Natural killer cell (primary cell): ENCODE results near the gene LRRC53. TPM values are rescaled to one million over a fixed set of nuclear protein-coding genes. Genes with fewer than 3 reads are reported as not detected.

Experiments
- ATAC-seq, 3 donors: fragments of 150-1000 bp in 2 of 3; fragments of 200-7000 bp in 1 of 3; cut with Tn5 transposase; 1 replicate in 1 of 3; 2 replicates in 2 of 3; pipeline ENCODE4 v1.10.0; 2021; ENCODE audit warnings: mild to moderate bottlenecking in 2 of 3, moderate library complexity in 2 of 3
- DNase-seq, 2 donors: peaks; one replicate each; pipeline versions ENCODE4 v3.0.0 to v3.0.0-alpha.2; 2013 to 2021; ENCODE audit warnings: mixed read lengths in 1 of 2
- H3K27ac ChIP-seq: one replicate; pipeline ENCODE4 v1.5.1; 2013; ENCODE audit warnings: mild to moderate bottlenecking, low read length
- H3K27me3 ChIP-seq: one replicate; pipeline ENCODE4 v1.6.1; 2013; ENCODE audit warnings: low read length; ENCODE audit not compliant: control insufficient read depth, insufficient read depth
- H3K36me3 ChIP-seq: one replicate; pipeline ENCODE4 v1.6.1; 2013; ENCODE audit warnings: low read length; ENCODE audit not compliant: control insufficient read depth, insufficient read depth
- H3K4me1 ChIP-seq: one replicate; pipeline ENCODE4 v1.6.1; 2013; ENCODE audit warnings: low read length; ENCODE audit not compliant: control insufficient read depth, insufficient read depth
- H3K4me3 ChIP-seq: one replicate; pipeline ENCODE4 v1.5.1; 2013; ENCODE audit warnings: low read length
- H3K9me3 ChIP-seq: one replicate; pipeline ENCODE4 v1.6.1; 2013; ENCODE audit warnings: low read length; ENCODE audit not compliant: control insufficient read depth, insufficient read depth
- H3K27ac Mint-ChIP-seq, 2 donors: one replicate each; pipeline ENCODE4 v1.8.0; 2022; ENCODE audit warnings: mild to moderate bottlenecking in 2 of 2, mixed read lengths in 2 of 2, moderate library complexity in 1 of 2
- H3K27me3 Mint-ChIP-seq, 2 donors: one replicate each; pipeline ENCODE4 v1.8.0; 2022; ENCODE audit warnings: low read depth in 2 of 2, mixed read lengths in 2 of 2
- H3K36me3 Mint-ChIP-seq: one replicate; pipeline ENCODE4 v1.8.0; 2022; ENCODE audit warnings: mixed read lengths
- H3K4me1 Mint-ChIP-seq, 2 donors: one replicate each; pipeline ENCODE4 v1.8.0; 2022; ENCODE audit warnings: mixed read lengths in 2 of 2
- H3K4me3 Mint-ChIP-seq: one replicate; pipeline ENCODE4 v1.8.0; 2022; ENCODE audit warnings: mild to moderate bottlenecking, moderate library complexity, mixed read lengths
- H3K9me3 Mint-ChIP-seq, 2 donors: one replicate each; pipeline ENCODE4 v1.8.0; 2022; ENCODE audit warnings: mixed read lengths in 2 of 2
- WGBS: methylation state at CpG from one replicate; pipeline ENCODE4 v1.1.7; 2013; ENCODE audit warnings: missing lambda C conversion rate; ENCODE audit not compliant: insufficient coverage; 5-methylcytosine and 5-hydroxymethylcytosine counted together
- intact Hi-C: fragments of 100-400 bp; cut with micrococcal nuclease; formaldehyde crosslinking; loops from one replicate; pipeline ENCODE4 v1.14.2; 2022
- total RNA-seq, 4 donors: library from RNA; stranded (reverse); fragments of 120-200 nt in 1 of 4; gene quantifications; one replicate each; pipeline versions ENCODE4 v1.2.3 to v1.2.4, GENCODE V29; 2013 to 2022
- TF ChIP-seq, protein P1 (sequence below): fragments of 200-600 bp; IDR thresholded peaks from one replicate; pipeline ENCODE4 v1.8.0; 2022; ENCODE audit warnings: antibody characterized with exemption

Gene LRRC53
- total RNA-seq, 3 donors from 2014 or later (not counting 1 experiment from before 2014, with no cell fraction given), result not detected

DNA sequence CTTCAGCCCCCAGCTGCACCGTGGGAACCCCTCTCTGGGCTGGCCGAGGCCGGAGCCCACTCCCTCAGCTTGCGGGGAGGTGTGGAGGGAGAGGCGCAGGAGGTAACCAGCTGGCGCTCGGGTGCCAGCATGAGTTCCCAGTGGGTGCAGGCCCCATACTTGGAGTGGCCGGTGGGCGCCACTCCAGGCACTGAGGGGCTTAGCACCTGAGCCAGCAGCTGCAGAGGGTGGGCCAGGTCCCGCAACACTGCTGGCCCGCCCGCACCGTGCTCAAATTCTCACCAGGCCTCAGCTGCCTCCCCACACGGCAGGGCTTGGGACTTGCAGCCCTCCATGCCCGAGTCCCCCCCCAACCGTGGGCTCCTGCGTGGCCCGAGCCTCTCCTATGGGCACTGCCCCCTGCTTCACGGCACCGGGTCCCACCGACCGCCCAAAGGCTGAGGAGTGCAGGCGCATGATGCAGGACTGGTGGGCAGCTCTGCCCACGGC is 47.2 kb downstream of the LRRC53 start:
- TF ChIP-seq, protein P1, sequence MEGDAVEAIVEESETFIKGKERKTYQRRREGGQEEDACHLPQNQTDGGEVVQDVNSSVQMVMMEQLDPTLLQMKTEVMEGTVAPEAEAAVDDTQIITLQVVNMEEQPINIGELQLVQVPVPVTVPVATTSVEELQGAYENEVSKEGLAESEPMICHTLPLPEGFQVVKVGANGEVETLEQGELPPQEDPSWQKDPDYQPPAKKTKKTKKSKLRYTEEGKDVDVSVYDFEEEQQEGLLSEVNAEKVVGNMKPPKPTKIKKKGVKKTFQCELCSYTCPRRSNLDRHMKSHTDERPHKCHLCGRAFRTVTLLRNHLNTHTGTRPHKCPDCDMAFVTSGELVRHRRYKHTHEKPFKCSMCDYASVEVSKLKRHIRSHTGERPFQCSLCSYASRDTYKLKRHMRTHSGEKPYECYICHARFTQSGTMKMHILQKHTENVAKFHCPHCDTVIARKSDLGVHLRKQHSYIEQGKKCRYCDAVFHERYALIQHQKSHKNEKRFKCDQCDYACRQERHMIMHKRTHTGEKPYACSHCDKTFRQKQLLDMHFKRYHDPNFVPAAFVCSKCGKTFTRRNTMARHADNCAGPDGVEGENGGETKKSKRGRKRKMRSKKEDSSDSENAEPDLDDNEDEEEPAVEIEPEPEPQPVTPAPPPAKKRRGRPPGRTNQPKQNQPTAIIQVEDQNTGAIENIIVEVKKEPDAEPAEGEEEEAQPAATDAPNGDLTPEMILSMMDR, result no peak
- intact Hi-C loops, result no loop called here
- no peak for ATAC-seq
- 95% methylated on average over 24 of the region's 24 CpGs for WGBS
- Mint-ChIP-seq H3K4me1 (no peaks in the 10 kb centered on the region), H3K27me3 (no peaks in the 10 kb centered on the region), H3K36me3 (no peaks in the 10 kb centered on the region), H3K9me3 (no peaks in the 10 kb centered on the region), H3K27ac (no peak overlapping the region), H3K4me3 (no peak overlapping the region)
- DNase-seq, result no peak
- no peak overlapping the region for H3K27ac ChIP-seq
- no peaks in the 10 kb centered on the region for H3K27me3 ChIP-seq
- H3K4me3 ChIP-seq, result no peak overlapping the region
- no peaks in the 10 kb centered on the region for H3K4me1 ChIP-seq
- H3K9me3 ChIP-seq, result no peaks in the 10 kb centered on the region
- no peaks in the 10 kb centered on the region for H3K36me3 ChIP-seq

DNA sequence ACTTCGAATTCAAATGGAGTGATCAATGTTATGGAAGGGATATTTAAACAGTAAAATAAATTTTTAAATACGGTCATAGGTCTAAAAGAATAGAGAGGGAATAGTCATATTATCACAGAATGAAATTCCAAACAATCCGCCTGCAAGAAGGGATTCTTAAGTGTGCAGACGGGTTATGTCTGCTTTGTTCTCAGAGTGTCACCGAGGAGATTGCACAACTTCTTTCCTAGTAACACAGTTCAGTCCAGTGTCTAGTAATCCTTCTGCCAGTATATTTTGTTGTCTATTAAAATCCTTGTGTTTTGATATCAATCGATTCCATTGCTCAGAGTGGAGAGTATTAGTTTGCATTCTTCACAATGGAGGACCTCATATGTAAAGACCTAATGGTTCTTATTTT is 48.4 kb downstream of the LRRC53 start:
- H3K27me3 ChIP-seq, result no peaks in the 10 kb centered on the region
- H3K27ac ChIP-seq, result no peak overlapping the region
- no peak for ATAC-seq
- Mint-ChIP-seq H3K27me3 (no peaks in the 10 kb centered on the region), H3K27ac (no peak overlapping the region), H3K4me3 (no peak overlapping the region), H3K9me3 (peaks cover 0 to 2% of the 10 kb centered on the region in 2 donors), H3K4me1 (no peaks in the 10 kb centered on the region), H3K36me3 (no peaks in the 10 kb centered on the region)
- TF ChIP-seq, protein P1, result no peak
- H3K4me3 ChIP-seq, result no peak overlapping the region
- no peaks in the 10 kb centered on the region for H3K9me3 ChIP-seq
- WGBS, result 89% methylated on average over 4 of the region's 6 CpGs
- intact Hi-C loops, result no loop called here
- no peak for DNase-seq
- no peaks in the 10 kb centered on the region for H3K4me1 ChIP-seq
- no peaks in the 10 kb centered on the region for H3K36me3 ChIP-seq

DNA sequence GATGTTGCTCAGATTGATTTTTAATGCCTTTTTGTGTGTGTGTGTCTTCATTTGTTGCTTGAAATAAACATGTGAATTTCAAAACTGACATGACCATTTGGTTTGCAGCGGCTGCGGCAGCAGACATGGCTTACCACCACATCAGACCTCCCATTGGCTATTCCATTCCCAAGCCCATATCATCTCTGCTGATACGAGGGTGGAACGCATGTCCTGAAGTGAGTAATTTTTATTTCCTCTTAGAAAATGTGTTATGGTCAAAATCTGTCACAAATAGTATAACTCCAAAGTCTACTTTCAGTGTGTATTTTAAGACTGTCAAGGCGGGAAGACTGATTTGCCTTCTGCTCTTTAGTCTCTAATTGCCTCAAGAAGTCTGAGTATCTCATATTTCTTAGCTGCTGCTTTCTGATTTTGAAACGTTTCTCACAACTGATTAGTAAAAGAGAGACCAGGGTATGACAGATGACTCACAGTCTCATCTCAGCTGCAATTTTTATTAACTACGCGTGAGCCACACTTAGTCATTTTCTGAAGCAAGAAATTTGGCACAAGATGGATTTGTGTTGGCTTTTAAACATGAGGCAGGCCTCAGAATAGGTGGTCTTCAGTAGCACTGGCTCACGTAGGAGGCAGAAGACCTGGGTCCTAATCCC is 49.0 kb downstream of the LRRC53 start:
- Histone ChIP-seq H3K36me3 (no peaks in the 10 kb centered on the region), H3K27ac (no peak overlapping the region), H3K27me3 (no peaks in the 10 kb centered on the region), H3K9me3 (no peaks in the 10 kb centered on the region), H3K4me3 (no peak overlapping the region), H3K4me1 (no peaks in the 10 kb centered on the region)
- peaks cover 0 to 2% of the 10 kb centered on the region in 2 donors for H3K9me3 Mint-ChIP-seq
- H3K27ac Mint-ChIP-seq, result no peak overlapping the region
- intact Hi-C loops, result no loop called here
- DNase-seq (no peak), ATAC-seq (no peak)
- no peaks in the 10 kb centered on the region for H3K27me3 Mint-ChIP-seq
- no peak overlapping the region for H3K4me3 Mint-ChIP-seq
- no peaks in the 10 kb centered on the region for H3K36me3 Mint-ChIP-seq
- WGBS, result 74% methylated on average over 7 of the region's 9 CpGs
- TF ChIP-seq, protein P1, result no peak
- no peaks in the 10 kb centered on the region for H3K4me1 Mint-ChIP-seq

DNA sequence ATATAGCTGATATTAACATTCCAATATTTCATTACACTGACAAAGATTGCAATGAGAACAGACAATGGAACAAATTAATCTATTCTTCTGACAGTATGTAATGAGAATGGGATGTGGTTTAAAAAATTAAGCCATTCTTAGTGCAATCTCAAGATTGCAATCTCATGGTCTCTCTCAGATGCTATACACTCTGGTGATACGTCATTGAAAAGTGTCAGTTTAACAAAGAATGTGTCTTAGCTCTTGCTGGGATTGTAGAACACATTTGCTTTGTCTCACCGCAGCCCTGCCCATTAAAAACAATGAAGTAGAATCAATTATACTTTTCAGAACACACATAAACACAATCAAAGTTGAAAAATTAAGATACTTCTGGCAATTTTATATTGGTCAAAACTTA is 55.2 kb downstream of the LRRC53 start:
- Histone ChIP-seq H3K36me3 (no peaks in the 10 kb centered on the region), H3K4me1 (no peaks in the 10 kb centered on the region), H3K27me3 (no peaks in the 10 kb centered on the region), H3K9me3 (no peaks in the 10 kb centered on the region), H3K27ac (no peak overlapping the region), H3K4me3 (no peak overlapping the region)
- Mint-ChIP-seq H3K9me3 (peaks cover 2 to 9% of the 10 kb centered on the region in 2 donors), H3K4me3 (no peak overlapping the region), H3K27ac (no peak overlapping the region), H3K4me1 (no peaks in the 10 kb centered on the region), H3K36me3 (no peaks in the 10 kb centered on the region), H3K27me3 (no peaks in the 10 kb centered on the region)
- no peak for ATAC-seq
- TF ChIP-seq, protein P1, result no peak
- WGBS, result 94% methylated on average over 2 of the region's 2 CpGs
- DNase-seq, result no peak
- intact Hi-C loops, result no loop called here
